ENCODE results near the gene DNPEP. TPM values are rescaled to one million over a fixed set of nuclear protein-coding genes. Genes with fewer than 3 reads are reported as not detected.

Gene DNPEP
- total RNA-seq, result 29.8 and 40.6 TPM in 2 replicates

DNA sequence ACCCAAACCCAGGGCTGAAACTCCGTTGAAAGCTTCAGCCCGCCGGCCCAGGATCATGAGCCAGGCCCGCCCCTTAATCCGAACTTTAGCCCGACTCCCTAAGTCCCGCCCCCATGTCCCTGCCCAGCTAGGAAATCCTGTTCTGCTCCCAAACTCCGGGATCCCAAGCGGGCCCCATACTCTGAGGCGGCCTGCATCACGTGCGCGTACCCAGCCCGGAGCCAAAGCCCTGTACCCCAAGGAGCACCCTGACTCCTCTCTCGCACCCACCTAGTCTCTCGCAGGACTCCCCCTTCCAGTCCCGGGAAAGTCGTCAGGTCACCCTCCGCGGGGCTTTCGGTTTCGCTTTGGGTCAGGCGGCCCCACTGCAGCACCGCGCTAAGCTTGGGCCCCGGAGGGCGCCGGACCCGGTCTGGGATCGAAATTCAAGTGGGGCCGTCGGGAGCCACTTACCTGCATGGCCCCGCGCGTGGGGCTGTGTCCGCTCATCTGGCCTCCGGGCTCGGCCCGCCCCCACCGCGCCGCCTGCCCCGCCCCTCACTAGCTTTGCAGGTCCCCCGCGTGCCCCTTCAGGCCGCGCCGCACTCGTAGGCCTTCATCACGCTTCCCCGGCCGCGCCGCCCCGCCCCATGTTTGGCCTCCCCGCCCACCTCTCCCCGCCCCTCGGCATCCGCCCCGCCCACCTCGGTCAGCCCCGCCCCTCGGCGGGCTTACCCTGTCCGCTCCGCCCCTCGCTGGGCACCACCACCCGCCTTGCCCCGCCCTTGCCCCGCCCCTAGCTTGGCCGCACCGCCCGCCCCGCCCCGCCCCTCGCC lies at the start of gene DNPEP:
Gene DNPEP (minus strand): TSS at position 607 of the 815 bp plus-strand sequence. CDS start 118 bp downstream, at position 489.

DNA sequence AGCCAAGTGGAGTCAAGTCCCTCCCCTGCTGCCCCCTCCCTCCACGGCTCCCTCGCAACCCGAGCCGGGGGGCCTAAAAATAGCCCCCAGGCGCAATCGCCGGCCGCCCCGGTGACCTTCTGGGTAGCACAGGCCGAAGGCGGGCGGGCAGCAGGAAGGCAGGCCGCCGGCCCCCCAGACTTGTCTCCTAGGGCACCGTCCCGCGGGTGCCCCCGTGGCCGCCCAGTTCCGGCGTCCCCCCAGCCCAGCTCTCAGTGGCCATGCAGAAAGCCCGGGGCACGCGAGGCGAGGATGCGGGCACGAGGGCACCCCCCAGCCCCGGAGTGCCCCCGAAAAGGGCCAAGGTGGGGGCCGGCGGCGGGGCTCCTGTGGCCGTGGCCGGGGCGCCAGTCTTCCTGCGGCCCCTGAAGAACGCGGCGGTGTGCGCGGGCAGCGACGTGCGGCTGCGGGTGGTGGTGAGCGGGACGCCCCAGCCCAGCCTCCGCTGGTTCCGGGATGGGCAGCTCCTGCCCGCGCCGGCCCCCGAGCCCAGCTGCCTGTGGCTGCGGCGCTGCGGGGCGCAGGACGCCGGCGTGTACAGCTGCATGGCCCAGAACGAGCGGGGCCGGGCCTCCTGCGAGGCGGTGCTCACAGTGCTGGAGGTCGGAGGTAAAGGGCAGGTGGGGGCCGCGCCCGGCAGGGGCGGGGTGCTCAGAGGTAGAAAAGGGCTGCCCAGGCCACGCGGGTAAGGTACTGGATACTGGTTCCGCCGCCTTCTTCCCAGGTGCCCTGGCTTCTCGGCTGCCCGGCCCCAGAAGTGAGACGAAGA lies 47.2 kb upstream of the DNPEP start, which contains the start of gene SPEG:
Gene SPEG (plus strand): TSS at position 126 of the 808 bp plus-strand sequence. CDS start 135 bp downstream, at position 261.

GRCh38 chr2:219418155-219419011 lies 30.7 kb upstream of the DNPEP start, which contains the start of gene DES:
Gene DES (plus strand): TSS chr2:219418377. CDS start chr2:219418463, 86 bp downstream.

GRCh38 chr2:219332542-219332941 lies 55.2 kb downstream of the DNPEP start, which contains the start of gene RESP18:
Gene RESP18 (minus strand): TSS chr2:219332744.

Small RNA genes within 50 kb of the gene (small RNA-seq; reads per million reads assigned to genes)
- not detected for gene AC053503.3

Other genes starting within 250 kb of the DNPEP start
- gene NHEJ1, start 227.1 kb downstream of the DNPEP start, total RNA-seq, result 21.4 and 21.9 TPM in 2 replicates
- 1.8 and 2.1 TPM in 2 replicates for gene SLC23A3, start 217.9 kb downstream of the DNPEP start, total RNA-seq
- 19.5 and 20.2 TPM in 2 replicates for gene CNPPD1, start 211.0 kb downstream of the DNPEP start, total RNA-seq
- 46.5 and 54.5 TPM in 2 replicates for gene RETREG2, start 209.6 kb downstream of the DNPEP start, total RNA-seq
- gene ZFAND2B, start 181.1 kb downstream of the DNPEP start, total RNA-seq, result 13.8 and 13.9 TPM in 2 replicates
- 22.3 and 25.8 TPM in 2 replicates for gene ABCB6, start 169.0 kb downstream of the DNPEP start, total RNA-seq
- 39.1 and 67.8 TPM in 2 replicates for gene ATG9A, start 158.3 kb downstream of the DNPEP start, total RNA-seq
- gene ANKZF1, start 158.1 kb downstream of the DNPEP start, total RNA-seq, result 29.2 and 29.9 TPM in 2 replicates
- gene GLB1L, start 142.5 kb downstream of the DNPEP start, total RNA-seq, result 5.0 and 5.1 TPM in 2 replicates
- gene STK16, start 142.4 kb downstream of the DNPEP start, total RNA-seq, result 19.5 and 29.9 TPM in 2 replicates
- gene TUBA4B, start 134.7 kb downstream of the DNPEP start, total RNA-seq, result not detected in 2 replicates
- 50.7 and 51.4 TPM in 2 replicates for gene TUBA4A, start 134.0 kb downstream of the DNPEP start, total RNA-seq
- gene DNAJB2, start 108.5 kb downstream of the DNPEP start, total RNA-seq, result 13.7 and 15.4 TPM in 2 replicates
- not detected in 2 replicates for gene PTPRN, start 78.5 kb downstream of the DNPEP start, total RNA-seq
- gene RESP18, start 55.2 kb downstream of the DNPEP start, total RNA-seq, result not detected in 2 replicates
- gene DES, start 30.5 kb upstream of the DNPEP start, total RNA-seq, result not detected in 2 replicates
- gene SPEG, start 46.9 kb upstream of the DNPEP start, total RNA-seq, result 0.43 and 0.80 TPM in 2 replicates
- gene GMPPA, start 111.0 kb upstream of the DNPEP start, total RNA-seq, result 30.7 and 31.0 TPM in 2 replicates
- gene ASIC4, start 126.6 kb upstream of the DNPEP start, total RNA-seq, result not detected in 2 replicates
- 0.22 and 0.40 TPM in 2 replicates for gene CHPF, start 155.9 kb upstream of the DNPEP start, total RNA-seq
- not detected in 2 replicates for gene TMEM198, start 156.1 kb upstream of the DNPEP start, total RNA-seq
- gene OBSL1, start 183.6 kb upstream of the DNPEP start, total RNA-seq, result 11.2 and 17.1 TPM in 2 replicates
- gene INHA, start 184.4 kb upstream of the DNPEP start, total RNA-seq, result not detected in 2 replicates
- gene STK11IP, start 209.9 kb upstream of the DNPEP start, total RNA-seq, result 8.5 and 9.0 TPM in 2 replicates
- 0.13 and 0.22 TPM in 2 replicates for gene SLC4A3, start 239.7 kb upstream of the DNPEP start, total RNA-seq

Data from thoracic aorta endothelial cell (primary cell).